Measurements from ENCODE around the gene EXOC6B. TPM values are rescaled to one million over a fixed set of nuclear protein-coding genes. Genes with fewer than 3 reads are reported as not detected.

EXOC6B gene
- total and polyA plus RNA-seq, 2 of the 8 experiments (the other 6 are each of a cell fraction or from before 2014, with no cell fraction given): 13.5 to 33.0 TPM

- H3K4me2 ChIP-seq (ENCODE audit: insufficient read depth in 1 of 2, low read depth in 2 of 2, low read length in 2 of 2): no peak overlapping the region
- no peak overlapping the region for H3K56ac ChIP-seq (replicated peaks; ENCODE audit: insufficient read length, low read depth, low read length)
- FAIRE-seq: no peak
- H4K5ac ChIP-seq (ENCODE audit: insufficient read length, low read depth, low read length): no peak overlapping the region
- H2BK120ac ChIP-seq (replicated peaks; ENCODE audit: low read depth, low read length): no peak overlapping the region
- H4K8ac ChIP-seq (ENCODE audit: extremely low read depth, insufficient read depth, low read length): no peak overlapping the region
- H3K79me1 ChIP-seq (ENCODE audit: low read depth, low read length): no peaks in the 10 kb centered on the region
- H2BK5ac ChIP-seq (ENCODE audit: low read depth, low read length): no peak overlapping the region
- TF ChIP-seq TAF7 (optimal IDR thresholded peaks at IDR 0.05; ENCODE audit: borderline replicate concordance, low read depth, low read length) (no peak), RFX5 (IDR thresholded peaks at IDR 0.05; ENCODE audit: borderline replicate concordance, low read depth, low read length) (no peak), MAFK (IDR thresholded peaks at IDR 0.05; ENCODE audit: low read depth, low read length) (0 out of 2 replicates have a peak, but pooled peaks have one; percentile 10), NANOG (IDR thresholded peaks at IDR 0.05; ENCODE audit: insufficient read depth, low read depth, low read length, poor library complexity, severe bottlenecking) (no peak)
- H3K18ac ChIP-seq (ENCODE audit: extremely low read depth, low read length): no peak overlapping the region
- no peaks in the 10 kb centered on the region for H3K79me2 ChIP-seq (ENCODE audit: control insufficient read depth in 1 of 2, insufficient read depth in 2 of 2, low read length in 2 of 2)
- no peaks in the 10 kb centered on the region for H3K27me3 ChIP-seq (replicated peaks in 1 of 4; ENCODE audit: control insufficient read depth in 3 of 4, extremely low read depth in 1 of 4, insufficient read depth in 3 of 4, low read length in 3 of 4)
- 88% methylated on average over 2 of the region's 2 CpGs; no CpG with 5 or more reads in 1 of the 2 experiments for WGBS, 2 experiments (ENCODE audit: extremely low coverage in 1 of 2, insufficient coverage in 1 of 2, insufficient read length in 1 of 2, insufficient replicate concordance in 2 of 2, low coverage in 1 of 2, low lambda C conversion rate in 2 of 2, missing lambda C conversion rate in 1 of 2)
- no peak for DNase-seq (ENCODE audit: low read depth in 1 of 2, low spot score in 2 of 2)
- H2AK5ac ChIP-seq (ENCODE audit: low read depth, low read length): no peak overlapping the region
- no peak overlapping the region for H2BK20ac ChIP-seq (ENCODE audit: low read length)
- H2BK15ac ChIP-seq (ENCODE audit: low read length): no peak overlapping the region
- H3K23me2 ChIP-seq (ENCODE audit: low read depth, low read length): no peaks in the 10 kb centered on the region
- POLR2A ChIA-PET (ENCODE audit: partially characterized antibody): no interaction called here
- H3K9me3 ChIP-seq (ENCODE audit: insufficient read depth in 2 of 2, low read depth in 1 of 2, low read length in 1 of 2): no peaks in the 10 kb centered on the region; a peak in 1 of 4 replicates
- H3K9ac ChIP-seq (replicated peaks in 1 of 4; ENCODE audit: extremely low read depth in 1 of 4, low read depth in 3 of 4, low read length in 3 of 4): no peak overlapping the region
- no peaks in the 10 kb centered on the region for H3K36me3 ChIP-seq (ENCODE audit: control insufficient read depth in 2 of 4, insufficient read depth in 4 of 4, low read length in 3 of 4)
- H3K14ac ChIP-seq (ENCODE audit: insufficient read length): no peak overlapping the region
- H2AFZ ChIP-seq (ENCODE audit: low read length): no peak overlapping the region
- no peak overlapping the region for H3K4ac ChIP-seq (replicated peaks; ENCODE audit: insufficient read length, low read depth, low read length)
- no peaks in the 10 kb centered on the region for H4K20me1 ChIP-seq (replicated peaks in 1 of 2; ENCODE audit: control insufficient read depth in 1 of 2, insufficient read depth in 2 of 2, low read length in 2 of 2)
- no peak overlapping the region for H2BK12ac ChIP-seq (ENCODE audit: low read depth, low read length)
- no peak overlapping the region for H3K4me3 ChIP-seq (ENCODE audit: extremely low read depth in 1 of 4, insufficient read depth in 2 of 4, low read depth in 3 of 4, low read length in 4 of 4)
- CTCF ChIA-PET (ENCODE audit: partially characterized antibody): no interaction called here
- H3K27ac ChIP-seq (ENCODE audit: low read depth, low read length): no peak overlapping the region
- peaks cover 0 to 2% (median 0%) of the 10 kb centered on the region in 4 experiments; a peak in 1 of 7 replicates for H3K4me1 ChIP-seq (replicated peaks in 1 of 4; ENCODE audit: control insufficient read depth in 3 of 4, insufficient read depth in 4 of 4, low read length in 3 of 4)
- H3K23ac ChIP-seq (ENCODE audit: insufficient read length): no peak overlapping the region
- no peak overlapping the region for H4K91ac ChIP-seq (replicated peaks; ENCODE audit: insufficient read length, low read length)
Measured at GRCh38 chr2:72603481-72603880, 222.4 kb downstream of the EXOC6B start.
